Stimulated activated CD4-positive, alpha-beta T cell treated with anti-CD3 and anti-CD28 coated beads, Interleukin-4, amount 100 ng/mL, for 48 hours (primary cell): Measurements from ENCODE around the gene AFAP1.

Source experiments
- DNase-seq, 2 donors: peaks; one replicate each; pipeline ENCODE4 v3.0.0-alpha.2; 2020; ENCODE audit warnings: low read depth in 2 of 2

The AFAP1 gene

DNA sequence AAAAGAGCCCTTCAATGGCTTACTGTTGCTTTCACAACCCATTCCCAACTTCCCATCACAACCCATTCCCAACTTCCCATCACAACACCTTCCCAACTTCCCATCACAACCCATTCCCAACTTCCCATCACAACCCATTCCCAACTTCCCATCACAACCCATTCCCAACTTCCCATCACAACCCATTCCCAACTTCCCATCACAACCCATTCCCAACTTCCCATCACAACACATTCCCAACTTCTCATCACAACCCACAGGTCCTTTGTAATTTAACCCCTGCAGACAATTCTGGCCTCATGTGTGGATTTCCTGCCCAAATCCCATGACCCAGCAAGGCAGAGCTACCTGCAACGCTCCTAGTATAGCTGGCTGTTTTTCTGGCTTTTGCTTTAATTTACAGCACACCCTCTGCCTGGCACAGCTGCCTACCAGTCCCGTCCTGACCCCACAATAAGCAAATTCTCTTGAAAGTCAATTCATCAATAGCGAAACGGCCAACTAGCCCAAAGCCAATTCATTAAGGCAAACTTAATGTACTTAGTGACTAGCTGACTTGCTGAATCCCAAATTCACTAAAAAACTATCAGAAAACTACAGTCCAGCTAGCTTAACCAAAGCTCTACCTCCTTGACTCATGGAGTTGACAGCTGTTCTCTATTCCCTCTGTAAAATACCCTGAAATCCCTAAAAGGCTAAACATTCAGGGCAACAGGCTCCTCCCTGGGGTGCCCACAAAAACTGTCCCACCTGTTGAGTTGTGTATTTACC is 75.6 kb downstream of the AFAP1 start:
- DNase-seq: no peak

- no peak for DNase-seq
Measured at GRCh38 chr4:7862561-7863192, 77.0 kb downstream of the AFAP1 start.

- no peak for DNase-seq
Measured at GRCh38 chr4:7861440-7861881, 78.2 kb downstream of the AFAP1 start.

- DNase-seq: no peak
Measured at GRCh38 chr4:7860600-7861163, 79.0 kb downstream of the AFAP1 start.

GRCh38 chr4:7859326-7859725 is 80.3 kb downstream of the AFAP1 start:
- no peak for DNase-seq

DNA sequence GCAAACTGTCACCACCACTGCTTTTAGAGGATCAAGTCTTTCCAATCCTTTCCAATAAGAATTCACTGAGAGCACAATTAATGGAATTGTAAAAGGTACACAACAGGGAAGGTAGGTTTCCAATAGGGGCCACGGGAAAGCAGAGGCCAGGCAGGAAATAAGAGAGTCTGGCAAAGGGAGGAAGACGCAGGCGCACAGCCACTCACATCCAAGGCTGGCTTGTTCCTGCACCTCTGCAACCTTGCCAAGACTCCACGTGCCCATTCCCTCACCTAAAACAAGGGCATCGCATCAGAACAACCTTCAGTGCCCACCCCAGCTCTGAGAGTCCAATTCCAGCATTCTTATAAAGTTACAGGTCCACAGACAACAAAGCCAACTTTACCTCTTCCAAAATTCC is 81.2 kb downstream of the AFAP1 start:
- DNase-seq: no peak

DNA sequence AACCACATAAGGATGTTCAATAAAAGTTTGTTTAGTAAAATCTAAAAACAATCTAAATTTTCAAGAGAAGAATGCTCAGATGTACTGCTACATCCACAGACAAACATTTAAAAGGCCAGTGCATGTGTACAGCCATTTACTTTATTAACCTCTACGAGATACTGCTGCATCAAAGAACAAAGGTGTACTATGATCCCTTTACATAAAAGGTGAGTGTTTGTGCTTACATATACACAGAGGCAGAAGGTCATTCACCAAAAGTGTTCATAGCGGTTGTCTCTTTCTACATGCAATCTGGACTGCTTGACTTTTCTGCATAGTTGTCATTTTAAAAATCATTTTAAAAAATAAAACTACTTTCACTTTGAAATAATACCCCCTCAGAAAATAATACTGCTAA is 81.7 kb downstream of the AFAP1 start:
- no peak for DNase-seq

GRCh38 chr4:7857238-7857701 is 82.4 kb downstream of the AFAP1 start:
- DNase-seq: no peak

DNA sequence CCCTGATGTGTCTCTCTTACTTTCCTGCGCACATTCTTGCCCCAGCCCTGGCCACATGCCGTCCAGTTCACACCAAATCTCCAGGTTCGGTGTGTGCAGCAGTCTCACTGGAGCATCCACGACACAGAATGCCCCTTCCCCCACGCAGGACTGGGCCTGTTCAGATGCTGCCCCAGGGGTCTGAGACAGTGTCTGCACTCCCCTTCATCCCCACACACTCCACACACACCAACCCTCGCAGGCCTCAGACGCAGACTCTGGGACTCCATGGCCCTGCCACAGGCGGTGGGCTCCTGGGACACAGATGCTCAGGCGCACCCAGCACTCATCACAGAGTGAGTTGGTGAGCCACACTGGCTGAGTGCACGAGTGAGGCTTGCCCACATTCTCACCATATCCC is 83.9 kb downstream of the AFAP1 start:
- DNase-seq: no peak

- peak in 1 of 2 donors; percentile 42 for DNase-seq
Measured at GRCh38 chr4:7854697-7855370, 84.8 kb downstream of the AFAP1 start.

DNA sequence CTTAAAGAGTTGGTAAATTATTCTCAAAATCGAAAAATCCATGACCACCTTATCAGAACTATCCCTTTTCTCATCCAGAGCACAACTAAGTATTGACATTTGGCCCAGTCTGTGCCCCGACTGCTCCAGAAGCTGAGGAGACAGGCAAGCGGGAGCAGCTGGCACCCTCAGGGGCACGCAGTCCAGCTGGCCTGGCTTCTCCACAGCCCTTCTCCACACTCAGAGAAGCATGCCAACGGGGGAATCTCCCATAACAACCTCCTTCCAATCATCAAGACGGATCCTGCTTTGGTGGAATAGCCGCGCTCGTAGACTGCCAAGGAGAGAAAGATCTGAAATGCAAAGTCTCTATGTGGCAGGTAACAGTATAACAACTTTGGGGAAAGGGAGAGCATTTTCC is 85.4 kb downstream of the AFAP1 start:
- DNase-seq: no peak

GRCh38 chr4:7853271-7853670 is 86.4 kb downstream of the AFAP1 start:
- no peak for DNase-seq

GRCh38 chr4:7852568-7853185 is 87.0 kb downstream of the AFAP1 start:
- peak in 1 of 2 donors; percentile 19 for DNase-seq

- DNase-seq: no peak
Measured at GRCh38 chr4:7850489-7850888, 89.2 kb downstream of the AFAP1 start.

- no peak for DNase-seq
Measured at GRCh38 chr4:7847206-7847605, 92.5 kb downstream of the AFAP1 start.

- no peak for DNase-seq
Measured at GRCh38 chr4:7845493-7846128, 94.0 kb downstream of the AFAP1 start.

DNA sequence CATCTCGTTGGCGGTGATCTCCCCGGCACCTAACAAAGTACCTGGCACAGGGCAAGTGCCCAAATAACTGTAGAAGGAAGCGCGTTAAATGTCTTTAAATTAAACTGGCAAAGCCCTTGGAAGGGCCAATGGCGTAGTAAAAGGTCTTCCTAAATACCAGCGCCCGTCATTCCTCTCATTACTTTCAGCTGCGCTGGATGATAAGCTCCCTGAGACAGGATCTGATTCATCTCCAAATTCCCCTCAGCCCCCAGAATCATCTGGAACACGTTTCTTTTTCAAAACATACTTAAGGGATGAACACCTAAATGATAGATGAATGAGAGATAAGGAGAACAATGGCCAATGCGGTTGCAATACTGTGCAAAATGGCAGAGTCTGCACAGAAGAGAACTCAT is 95.1 kb downstream of the AFAP1 start:
- no peak for DNase-seq

DNA sequence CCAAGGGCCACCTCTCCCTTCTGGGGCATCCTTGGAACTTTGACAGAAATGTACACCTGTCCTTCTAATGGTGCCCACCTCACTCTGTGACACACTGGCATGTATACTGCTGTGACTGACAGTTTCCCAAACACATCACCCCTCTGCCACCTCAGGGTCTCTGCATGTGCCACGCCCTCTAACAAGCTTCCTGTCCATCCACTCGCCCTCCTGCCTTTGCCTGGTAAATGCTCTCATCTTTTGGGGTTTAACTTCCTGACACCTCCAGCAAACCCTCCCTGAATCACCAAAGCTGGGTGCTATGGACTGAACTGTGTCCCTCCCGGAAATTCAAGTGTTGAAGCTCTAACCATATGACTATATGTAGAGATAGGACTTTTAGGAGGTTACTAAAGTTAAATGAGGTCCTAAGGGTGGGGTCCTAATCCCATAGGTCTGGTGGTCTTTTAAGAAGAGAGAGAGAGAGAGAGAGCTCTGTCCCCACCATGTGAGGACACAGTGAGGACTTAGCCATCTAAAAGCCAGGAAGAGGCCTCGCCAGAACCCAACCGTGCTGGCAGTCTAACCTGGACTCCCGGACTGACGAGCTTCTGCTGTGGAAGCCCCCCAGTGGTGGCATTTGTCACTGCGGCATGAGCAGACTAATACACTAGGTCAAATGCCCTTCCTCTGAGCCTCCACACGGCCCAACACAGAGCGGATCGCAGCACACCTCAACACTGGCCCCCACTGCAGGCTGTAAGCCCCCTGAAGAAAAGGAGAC is 95.6 kb downstream of the AFAP1 start:
- DNase-seq: peak; percentile 67

DNA sequence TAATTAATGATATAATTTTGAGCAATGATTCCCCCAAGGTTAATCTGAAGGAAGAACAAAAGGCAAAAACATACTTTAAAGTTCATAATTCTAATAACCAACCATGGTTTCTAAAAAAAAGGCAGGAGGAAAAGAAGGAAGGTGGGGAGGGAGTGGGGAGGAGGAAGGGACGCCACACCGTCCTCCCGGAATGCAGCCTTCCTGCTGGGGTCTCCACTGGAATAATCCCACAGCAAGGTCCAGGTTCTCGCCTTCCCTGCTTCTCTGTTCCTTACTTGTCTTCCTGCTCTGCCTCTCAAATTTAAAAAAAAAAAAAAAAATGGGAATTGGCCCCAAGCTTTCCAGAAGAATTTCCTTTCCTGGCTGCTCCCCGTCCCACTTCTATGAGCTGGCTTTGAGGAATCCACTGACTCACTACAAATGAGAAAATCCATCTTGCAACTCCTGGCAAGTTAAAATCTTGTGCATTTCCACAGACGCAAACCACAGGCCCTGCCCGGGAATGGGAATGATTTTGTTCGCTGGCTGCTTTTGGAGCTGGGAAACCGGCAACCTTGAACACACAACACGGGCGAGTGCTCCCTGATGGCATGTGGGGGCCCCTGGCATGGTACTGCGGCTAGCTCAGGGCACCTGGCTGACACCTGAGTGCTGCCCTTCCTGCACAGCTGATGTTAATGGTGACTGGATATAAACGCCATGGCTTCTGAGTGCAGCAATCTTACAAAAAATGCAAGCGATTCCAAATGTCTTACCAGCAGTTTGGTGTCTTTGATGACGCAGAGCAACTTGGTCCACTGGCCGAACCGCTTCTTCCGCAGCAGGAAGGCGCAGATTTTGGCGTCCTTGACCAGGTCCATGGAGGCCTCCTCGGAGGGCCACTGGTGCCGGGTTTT is 97.0 kb downstream of the AFAP1 start:
- no peak for DNase-seq

DNA sequence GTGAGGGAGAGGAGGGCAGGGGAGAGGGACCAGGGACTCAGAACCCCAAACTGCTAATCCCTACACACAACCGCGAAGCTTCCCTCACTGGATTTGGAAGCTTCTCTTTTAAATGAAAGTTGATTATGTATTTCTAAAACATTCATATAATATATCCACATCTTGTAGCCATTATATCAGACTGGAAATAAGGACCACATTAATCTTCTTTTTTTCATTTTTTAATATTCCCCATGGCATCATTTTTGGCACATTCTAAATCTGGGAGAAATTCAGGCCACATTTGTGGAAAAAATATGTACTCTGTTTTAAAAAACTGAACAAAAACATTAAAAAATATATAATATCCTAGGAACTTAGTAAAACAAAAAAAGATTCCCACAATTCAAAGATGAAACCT is 97.8 kb downstream of the AFAP1 start:
- no peak for DNase-seq
